Cardiac fibroblast (primary cell): Measurements from ENCODE around the gene JDP2.

Experiments used
- DNase-seq, 2 donors: peaks; one replicate each; pipeline versions ENCODE4 v3.0.0 to v3.0.0-alpha.2; 2010; ENCODE audit warnings: low read depth in 2 of 2
- H3K4me3 ChIP-seq, 2 donors: replicated peaks in 1 of 2; 1 replicate in 1 of 2; 2 replicates in 1 of 2; pipeline ENCODE4 v1.5.1; 2011; ENCODE audit warnings: low read depth in 2 of 2, low read length in 2 of 2, mild to moderate bottlenecking in 2 of 2, moderate library complexity in 1 of 2
- CTCF ChIP-seq: IDR thresholded peaks from one replicate; pipeline ENCODE4 v1.5.1; 2011; ENCODE audit warnings: low read depth, mild to moderate bottlenecking, low read length, inconsistent platforms

The JDP2 gene

DNA sequence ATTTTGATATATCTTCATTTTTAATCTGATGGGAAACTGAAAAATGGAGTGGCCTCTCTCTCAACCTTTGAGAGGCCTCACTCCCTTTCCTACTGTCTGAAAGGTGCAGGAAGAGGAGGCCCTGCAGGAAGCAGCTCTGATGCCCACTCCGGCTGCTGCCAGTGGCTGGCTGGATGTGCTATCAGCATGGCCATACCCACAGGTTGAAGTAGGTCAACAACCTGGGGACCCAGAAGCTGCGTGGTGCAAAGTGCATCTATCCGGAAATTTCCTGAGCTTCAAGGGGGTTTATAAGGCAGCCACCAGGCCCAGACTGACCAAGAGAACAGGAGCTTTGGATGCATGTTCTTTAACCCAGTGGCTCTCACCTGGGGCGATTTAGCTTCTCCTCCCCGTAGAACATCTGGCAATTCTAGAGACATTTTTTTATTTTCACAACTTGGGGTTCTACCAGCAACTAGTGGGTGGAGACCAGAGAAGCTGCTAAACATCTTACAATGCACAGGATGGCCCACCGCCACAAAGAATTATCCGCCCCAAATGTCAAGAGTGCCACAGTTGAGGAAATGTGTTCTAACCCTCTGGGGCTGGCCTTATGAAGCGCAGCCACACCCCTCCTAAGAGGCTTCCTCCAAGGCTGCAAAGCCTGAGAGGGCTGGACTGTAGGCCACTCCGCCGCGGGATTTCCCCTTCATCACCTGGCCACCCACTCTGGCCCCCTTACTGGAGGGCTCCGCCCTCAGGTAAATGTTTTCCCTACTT, 86.3 kb downstream of the JDP2 start:
- no peak overlapping the region for H3K4me3 ChIP-seq
- no peak for TF ChIP-seq CTCF
- DNase-seq: no peak

GRCh38 chr14:75514673-75515628, 87.1 kb downstream of the JDP2 start:
- H3K4me3 ChIP-seq: peak overlapping the region; percentile 22 to 26
- peak; percentile 37 for TF ChIP-seq CTCF
- DNase-seq: peak; percentile 30 to 32

GRCh38 chr14:75515629-75515996, 87.8 kb downstream of the JDP2 start:
- peak in 1 of 2 donors; percentile 25 for DNase-seq
- H3K4me3 ChIP-seq: no peak overlapping the region
- TF ChIP-seq CTCF: no peak

DNA sequence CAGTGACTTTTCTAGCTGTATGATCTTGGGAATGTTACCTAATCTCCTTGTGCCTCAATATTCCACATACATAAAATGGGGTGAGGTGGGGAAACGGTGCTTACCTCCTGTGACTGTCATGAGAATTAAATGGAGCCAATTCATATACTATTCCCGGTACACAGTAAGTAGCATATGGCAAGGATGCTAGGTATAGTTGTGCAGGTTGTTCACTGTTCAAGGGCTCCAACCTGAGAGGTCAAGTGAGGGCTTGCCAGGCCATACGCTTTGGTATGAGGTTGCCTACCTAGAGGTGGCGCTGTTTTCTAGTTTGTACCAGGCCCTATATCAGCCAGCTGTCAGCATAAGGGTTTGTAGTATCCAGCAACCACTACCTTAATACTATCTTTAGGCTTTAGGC, 90.8 kb downstream of the JDP2 start:
- peak; percentile 55 for TF ChIP-seq CTCF
- peak in 1 of 2 donors; percentile 50 for DNase-seq
- H3K4me3 ChIP-seq: no peak overlapping the region

- no peak for DNase-seq
- H3K4me3 ChIP-seq: no peak overlapping the region
- TF ChIP-seq CTCF: no peak
These were observed 91.6 kb downstream of the JDP2 start for GRCh38 chr14:75519394-75519793.

GRCh38 chr14:75519826-75520728, 92.3 kb downstream of the JDP2 start:
- DNase-seq: peak in 1 of 2 donors; percentile 61
- TF ChIP-seq CTCF: no peak
- no peak overlapping the region for H3K4me3 ChIP-seq
